Measurements from ENCODE around the gene CLCN7. TPM values are rescaled to one million over a fixed set of nuclear protein-coding genes. Genes with fewer than 3 reads are reported as not detected.
A peak's percentile ranks its signal among the peaks of the same experiment; 100 is the strongest.

CLCN7 gene, protein sequence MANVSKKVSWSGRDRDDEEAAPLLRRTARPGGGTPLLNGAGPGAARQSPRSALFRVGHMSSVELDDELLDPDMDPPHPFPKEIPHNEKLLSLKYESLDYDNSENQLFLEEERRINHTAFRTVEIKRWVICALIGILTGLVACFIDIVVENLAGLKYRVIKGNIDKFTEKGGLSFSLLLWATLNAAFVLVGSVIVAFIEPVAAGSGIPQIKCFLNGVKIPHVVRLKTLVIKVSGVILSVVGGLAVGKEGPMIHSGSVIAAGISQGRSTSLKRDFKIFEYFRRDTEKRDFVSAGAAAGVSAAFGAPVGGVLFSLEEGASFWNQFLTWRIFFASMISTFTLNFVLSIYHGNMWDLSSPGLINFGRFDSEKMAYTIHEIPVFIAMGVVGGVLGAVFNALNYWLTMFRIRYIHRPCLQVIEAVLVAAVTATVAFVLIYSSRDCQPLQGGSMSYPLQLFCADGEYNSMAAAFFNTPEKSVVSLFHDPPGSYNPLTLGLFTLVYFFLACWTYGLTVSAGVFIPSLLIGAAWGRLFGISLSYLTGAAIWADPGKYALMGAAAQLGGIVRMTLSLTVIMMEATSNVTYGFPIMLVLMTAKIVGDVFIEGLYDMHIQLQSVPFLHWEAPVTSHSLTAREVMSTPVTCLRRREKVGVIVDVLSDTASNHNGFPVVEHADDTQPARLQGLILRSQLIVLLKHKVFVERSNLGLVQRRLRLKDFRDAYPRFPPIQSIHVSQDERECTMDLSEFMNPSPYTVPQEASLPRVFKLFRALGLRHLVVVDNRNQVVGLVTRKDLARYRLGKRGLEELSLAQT
- total RNA-seq: 177 and 179 TPM in 2 replicates
- long read RNA-seq, partial matches to known transcripts: 0 of 2 reads
- long read RNA-seq, other reads (novel, unspliced or antisense): 2 of 2 reads

DNA sequence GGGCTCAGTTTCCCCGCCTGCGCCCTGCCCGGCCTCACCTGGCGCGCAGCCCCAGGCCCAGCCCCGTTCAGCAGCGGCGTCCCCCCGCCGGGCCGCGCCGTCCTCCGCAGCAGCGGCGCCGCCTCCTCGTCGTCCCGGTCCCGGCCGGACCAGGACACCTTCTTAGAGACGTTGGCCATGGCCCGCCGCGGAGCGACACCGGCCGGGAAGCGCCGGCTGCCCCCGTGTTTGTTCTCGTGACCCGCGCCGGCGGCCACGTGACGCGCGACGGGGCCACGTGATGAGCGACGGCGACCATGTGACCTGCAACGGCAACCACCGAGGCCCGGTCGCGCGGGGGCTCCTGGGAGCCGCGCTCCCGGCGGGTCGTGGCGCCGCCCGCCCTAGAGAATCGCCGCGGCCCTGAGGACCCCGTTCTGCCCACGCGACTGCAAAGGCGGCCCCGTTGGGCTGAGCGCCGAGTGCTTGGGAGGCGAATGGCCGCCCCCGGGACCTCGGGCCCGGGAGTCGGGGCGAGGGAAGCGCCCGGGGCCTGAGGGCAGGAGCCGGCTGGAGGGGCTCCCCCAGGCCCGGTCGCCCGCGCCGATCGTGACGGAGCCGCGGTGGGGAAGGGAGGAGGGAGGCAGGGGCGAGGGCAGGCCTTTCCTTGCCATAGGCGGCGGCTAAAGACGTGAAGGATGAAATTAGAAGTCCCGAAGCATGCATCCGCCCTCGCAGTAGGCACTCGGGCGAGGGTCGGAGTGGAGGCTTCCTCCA is at the start of gene CLCN7:
Gene CLCN7 (minus strand): TSS at position 233 of the 756 bp plus-strand sequence. CDS start 54 bp downstream, at position 179.
- Mint-ChIP-seq H3K36me3 (ENCODE audit: unreplicated experiment) (no peaks in the 10 kb centered on the region), H3K27ac (ENCODE audit: unreplicated experiment) (peak within 1 kb of the TSS; percentile 75), H3K4me3 (ENCODE audit: unreplicated experiment) (peak within 1 kb of the TSS; percentile 79), H3K27me3 (ENCODE audit: unreplicated experiment) (no peaks in the 10 kb centered on the region), H3K4me1 (ENCODE audit: unreplicated experiment) (peaks cover 32% of the 10 kb centered on the region), H3K9me3 (ENCODE audit: unreplicated experiment) (no peaks in the 10 kb centered on the region)
- TF ChIP-seq, protein P1, sequence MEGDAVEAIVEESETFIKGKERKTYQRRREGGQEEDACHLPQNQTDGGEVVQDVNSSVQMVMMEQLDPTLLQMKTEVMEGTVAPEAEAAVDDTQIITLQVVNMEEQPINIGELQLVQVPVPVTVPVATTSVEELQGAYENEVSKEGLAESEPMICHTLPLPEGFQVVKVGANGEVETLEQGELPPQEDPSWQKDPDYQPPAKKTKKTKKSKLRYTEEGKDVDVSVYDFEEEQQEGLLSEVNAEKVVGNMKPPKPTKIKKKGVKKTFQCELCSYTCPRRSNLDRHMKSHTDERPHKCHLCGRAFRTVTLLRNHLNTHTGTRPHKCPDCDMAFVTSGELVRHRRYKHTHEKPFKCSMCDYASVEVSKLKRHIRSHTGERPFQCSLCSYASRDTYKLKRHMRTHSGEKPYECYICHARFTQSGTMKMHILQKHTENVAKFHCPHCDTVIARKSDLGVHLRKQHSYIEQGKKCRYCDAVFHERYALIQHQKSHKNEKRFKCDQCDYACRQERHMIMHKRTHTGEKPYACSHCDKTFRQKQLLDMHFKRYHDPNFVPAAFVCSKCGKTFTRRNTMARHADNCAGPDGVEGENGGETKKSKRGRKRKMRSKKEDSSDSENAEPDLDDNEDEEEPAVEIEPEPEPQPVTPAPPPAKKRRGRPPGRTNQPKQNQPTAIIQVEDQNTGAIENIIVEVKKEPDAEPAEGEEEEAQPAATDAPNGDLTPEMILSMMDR (IDR thresholded peaks at IDR 0.05): no peak
- DNase-seq (ENCODE audit: extremely low spot score, unreplicated experiment): peak; percentile 95

DNA sequence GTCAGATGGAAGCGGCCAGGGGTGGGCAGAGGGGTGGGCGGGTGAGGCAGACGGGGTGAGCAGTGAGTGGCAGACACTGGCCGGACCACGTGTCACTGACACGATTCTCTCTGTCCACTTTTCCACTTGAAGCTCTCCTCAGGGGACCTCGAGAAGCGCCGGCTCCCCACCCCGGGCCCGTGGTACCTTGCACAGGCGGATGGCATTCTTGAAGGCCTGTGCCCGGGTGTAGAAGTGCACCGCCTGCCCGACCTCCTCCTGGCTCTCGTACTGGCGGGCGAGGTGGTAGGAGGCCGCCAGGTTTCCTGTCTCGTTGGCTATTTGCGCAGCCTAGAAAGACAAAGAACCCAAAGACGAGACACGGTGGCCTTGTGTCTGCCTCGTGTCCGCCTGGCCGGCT is 49.5 kb upstream of the CLCN7 start:
- no peak overlapping the region for H3K27ac Mint-ChIP-seq (ENCODE audit: unreplicated experiment)
- peaks cover 11% of the 10 kb centered on the region for H3K36me3 Mint-ChIP-seq (ENCODE audit: unreplicated experiment)
- no peak for DNase-seq (ENCODE audit: extremely low spot score, unreplicated experiment)
- no peaks in the 10 kb centered on the region for H3K9me3 Mint-ChIP-seq (ENCODE audit: unreplicated experiment)
- TF ChIP-seq, protein P1 (IDR thresholded peaks at IDR 0.05): no peak
- H3K4me1 Mint-ChIP-seq (ENCODE audit: unreplicated experiment): peaks cover 4% of the 10 kb centered on the region
- no peaks in the 10 kb centered on the region for H3K27me3 Mint-ChIP-seq (ENCODE audit: unreplicated experiment)
- H3K4me3 Mint-ChIP-seq (ENCODE audit: unreplicated experiment): no peak overlapping the region

DNA sequence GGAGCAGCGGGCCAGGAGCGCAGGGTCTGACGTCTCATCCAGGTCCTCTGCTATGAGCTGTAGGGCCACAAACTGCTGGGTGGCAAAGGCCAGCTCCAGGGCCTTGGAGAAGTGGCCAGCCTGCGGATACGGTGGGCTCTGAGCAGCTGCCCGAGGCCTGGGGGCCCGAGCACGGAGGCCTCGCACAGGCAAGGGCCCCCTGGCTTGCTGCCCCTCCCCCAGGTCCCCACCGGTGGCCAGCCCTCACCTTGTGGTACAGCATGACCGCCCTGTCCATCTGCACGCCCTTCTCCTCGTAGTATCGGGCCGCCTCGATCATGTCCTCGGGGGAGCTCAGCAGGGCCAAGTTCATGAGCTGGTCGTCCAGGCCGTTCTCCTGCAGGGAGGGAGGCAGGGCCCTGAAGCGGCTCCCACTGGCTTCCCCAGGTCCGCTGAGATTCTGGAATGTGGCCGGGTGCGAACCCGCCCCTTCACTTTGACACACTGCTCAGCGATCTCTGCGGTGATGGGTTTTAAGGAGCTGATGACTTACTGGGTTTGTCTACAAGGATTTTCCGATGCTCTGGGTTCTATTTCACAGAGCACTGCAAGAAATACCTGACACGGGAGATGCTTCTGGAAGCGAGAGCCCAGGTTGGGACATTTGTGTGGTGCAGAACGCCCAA is 48.9 kb upstream of the CLCN7 start:
- H3K27me3 Mint-ChIP-seq (ENCODE audit: unreplicated experiment): no peaks in the 10 kb centered on the region
- TF ChIP-seq, protein P1 (IDR thresholded peaks at IDR 0.05): no peak
- H3K4me1 Mint-ChIP-seq (ENCODE audit: unreplicated experiment): peaks cover 4% of the 10 kb centered on the region
- no peaks in the 10 kb centered on the region for H3K9me3 Mint-ChIP-seq (ENCODE audit: unreplicated experiment)
- H3K36me3 Mint-ChIP-seq (ENCODE audit: unreplicated experiment): peaks cover 14% of the 10 kb centered on the region
- DNase-seq (ENCODE audit: extremely low spot score, unreplicated experiment): no peak
- H3K4me3 Mint-ChIP-seq (ENCODE audit: unreplicated experiment): no peak overlapping the region
- no peak overlapping the region for H3K27ac Mint-ChIP-seq (ENCODE audit: unreplicated experiment)

DNA sequence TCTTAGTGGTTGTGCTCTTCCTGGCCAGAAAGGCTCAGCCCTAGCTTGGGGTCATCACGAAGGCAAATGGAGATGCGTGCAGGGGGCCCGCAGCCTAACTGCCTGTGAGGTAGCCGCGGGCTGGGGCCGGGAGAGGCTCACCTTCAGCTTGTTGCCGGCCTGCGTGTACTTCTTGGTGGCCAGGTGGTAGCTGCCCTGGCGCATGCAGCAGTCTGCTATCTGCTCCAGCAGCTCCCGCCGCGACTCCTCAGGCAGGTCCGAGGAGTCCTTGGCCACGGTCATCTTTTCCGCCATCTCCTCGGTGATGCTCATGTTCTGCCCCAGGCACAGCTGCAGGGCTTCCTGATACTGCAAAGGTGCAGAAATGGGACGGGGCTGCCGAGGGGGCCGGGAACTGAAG is 45.6 kb upstream of the CLCN7 start:
- no peak for DNase-seq (ENCODE audit: extremely low spot score, unreplicated experiment)
- TF ChIP-seq, protein P1 (IDR thresholded peaks at IDR 0.05): no peak
- H3K36me3 Mint-ChIP-seq (ENCODE audit: unreplicated experiment): peaks cover 18% of the 10 kb centered on the region
- no peak overlapping the region for H3K4me3 Mint-ChIP-seq (ENCODE audit: unreplicated experiment)
- H3K4me1 Mint-ChIP-seq (ENCODE audit: unreplicated experiment): no peaks in the 10 kb centered on the region
- H3K9me3 Mint-ChIP-seq (ENCODE audit: unreplicated experiment): no peaks in the 10 kb centered on the region
- H3K27ac Mint-ChIP-seq (ENCODE audit: unreplicated experiment): no peak overlapping the region
- no peaks in the 10 kb centered on the region for H3K27me3 Mint-ChIP-seq (ENCODE audit: unreplicated experiment)

Measured in osteocyte (in vitro differentiated cells).